Activated CD4-positive, alpha-beta memory T cell treated with anti-CD3 and anti-CD28 coated beads for 36 hours (primary cell): Measurements from ENCODE around the gene MAP3K12. TPM values are rescaled to one million over a fixed set of nuclear protein-coding genes. Genes with fewer than 3 reads are reported as not detected.

ENCODE experiments used
- CTCF ChIA-PET: fragments of 350-600 bp; sonication (Branson Sonifier 250); formaldehyde crosslinking; loops from one replicate; lab custom pipeline; 2021; ENCODE audit warnings: antibody characterized with exemption, inconsistent platforms; lab: Charles Lee
- POLR2A ChIA-PET: fragments of 350-600 bp; sonication (Branson Sonifier 250); formaldehyde crosslinking; loops from one replicate; lab custom pipeline; 2021; ENCODE audit warnings: antibody characterized with exemption; lab: Charles Lee
- DNase-seq: peaks from one replicate; pipeline ENCODE4 v3.0.0-alpha.2; 2020
- H3K27ac Mint-ChIP-seq: one replicate; pipeline ENCODE4 v1.8.0; 2021; ENCODE audit warnings: mixed read lengths
- H3K27me3 Mint-ChIP-seq: one replicate; pipeline ENCODE4 v1.8.0; 2021; ENCODE audit warnings: mixed read lengths
- H3K36me3 Mint-ChIP-seq: one replicate; pipeline ENCODE4 v1.8.0; 2021; ENCODE audit warnings: mixed read lengths
- H3K4me1 Mint-ChIP-seq: one replicate; pipeline ENCODE4 v1.8.0; 2021; ENCODE audit warnings: low read depth, mixed read lengths
- H3K4me3 Mint-ChIP-seq: one replicate; pipeline ENCODE4 v1.8.0; 2021; ENCODE audit warnings: mild to moderate bottlenecking, mixed read lengths
- H3K9me3 Mint-ChIP-seq: one replicate; pipeline ENCODE4 v1.8.0; 2021; ENCODE audit warnings: mixed read lengths
- intact Hi-C: fragments of 100-400 bp; cut with micrococcal nuclease; formaldehyde crosslinking; loops from one replicate; pipeline ENCODE4 v1.15.1; 2023
- total RNA-seq, 2 experiments: library from RNA; stranded (reverse); gene quantifications; one replicate each; pipeline ENCODE4 v1.2.3, GENCODE V29; 2021

MAP3K12 gene
- total RNA-seq, 2 experiments from 2014 or later: 13.0 to 14.7 TPM

GRCh38 chr12:53465679-53466078 lies 33.6 kb downstream of the MAP3K12 start:
- H3K27me3 Mint-ChIP-seq: no peaks in the 10 kb centered on the region
- no peak for DNase-seq
- no peak overlapping the region for H3K4me3 Mint-ChIP-seq
- H3K9me3 Mint-ChIP-seq: no peaks in the 10 kb centered on the region
- peaks cover 77% of the 10 kb centered on the region for H3K36me3 Mint-ChIP-seq
- intact Hi-C loops: no loop called here
- POLR2A ChIA-PET: interaction anchor here (1.3 to 2.5 kb wide), 3 partner anchors 8 to 18 kb away, joined by 3 to 16 read pairs (median 4); no protein-coding TSS in a partner anchor
- CTCF ChIA-PET: interaction anchor here (0.6 to 1.7 kb wide), 2 partner anchors 11 to 141 kb away, joined by 3 to 8 read pairs; no protein-coding TSS in a partner anchor
- H3K27ac Mint-ChIP-seq: peak overlapping the region; percentile 40
- H3K4me1 Mint-ChIP-seq: peaks cover 32% of the 10 kb centered on the region

- Mint-ChIP-seq H3K27ac (peak overlapping the region; percentile 49), H3K9me3 (no peaks in the 10 kb centered on the region), H3K27me3 (no peaks in the 10 kb centered on the region), H3K4me1 (peaks cover 38% of the 10 kb centered on the region), H3K36me3 (peaks cover 81% of the 10 kb centered on the region), H3K4me3 (no peak overlapping the region)
- no peak for DNase-seq
- CTCF ChIA-PET: interaction anchor here (1.2 to 1.7 kb wide), 4 partner anchors 10 to 12 kb away, joined by 3 to 8 read pairs (median 4); no protein-coding TSS in a partner anchor
- intact Hi-C loops: no loop called here
- POLR2A ChIA-PET: interaction anchor here (1.1 to 2.5 kb wide), 3 partner anchors 9 to 13 kb away, joined by 4 to 16 read pairs (median 7); no protein-coding TSS in a partner anchor
Observed at GRCh38 chr12:53464685-53465418, 34.4 kb downstream of the MAP3K12 start.

- ChIA-PET POLR2A (interaction anchor here (1.1 to 2.5 kb wide), 3 partner anchors 9 to 10 kb away, joined by 3 to 16 read pairs (median 7); no protein-coding TSS in a partner anchor), CTCF (interaction anchor here (0.9 to 1.3 kb wide), 4 partner anchors 10 to 45 kb away, joined by 3 to 4 read pairs (median 4); no protein-coding TSS in a partner anchor)
- H3K27me3 Mint-ChIP-seq: no peaks in the 10 kb centered on the region
- H3K4me1 Mint-ChIP-seq: peaks cover 43% of the 10 kb centered on the region
- no peaks in the 10 kb centered on the region for H3K9me3 Mint-ChIP-seq
- DNase-seq: no peak
- peaks cover 83% of the 10 kb centered on the region for H3K36me3 Mint-ChIP-seq
- peak overlapping the region; percentile 42 for H3K27ac Mint-ChIP-seq
- H3K4me3 Mint-ChIP-seq: no peak overlapping the region
- intact Hi-C loops: no loop called here
Observed at GRCh38 chr12:53463802-53464560, 35.3 kb downstream of the MAP3K12 start.

GRCh38 chr12:53462935-53463334 lies 36.3 kb downstream of the MAP3K12 start:
- H3K36me3 Mint-ChIP-seq: peaks cover 83% of the 10 kb centered on the region
- ChIA-PET POLR2A (interaction anchor here (1.2 kb wide), 1 partner anchor 11 kb away, joined by 3 read pairs; no protein-coding TSS in a partner anchor), CTCF (interaction anchor here (1.0 kb wide), 1 partner anchor 45 kb away, joined by 3 read pairs; no protein-coding TSS in a partner anchor)
- no peak overlapping the region for H3K4me3 Mint-ChIP-seq
- DNase-seq: no peak
- intact Hi-C loops: no loop called here
- H3K27me3 Mint-ChIP-seq: no peaks in the 10 kb centered on the region
- no peaks in the 10 kb centered on the region for H3K9me3 Mint-ChIP-seq
- peaks cover 46% of the 10 kb centered on the region for H3K4me1 Mint-ChIP-seq
- no peak overlapping the region for H3K27ac Mint-ChIP-seq

GRCh38 chr12:53461591-53461990 lies 37.7 kb downstream of the MAP3K12 start:
- Mint-ChIP-seq H3K27me3 (no peaks in the 10 kb centered on the region), H3K27ac (no peak overlapping the region), H3K9me3 (no peaks in the 10 kb centered on the region), H3K4me1 (peaks cover 43% of the 10 kb centered on the region), H3K36me3 (peaks cover 74% of the 10 kb centered on the region), H3K4me3 (no peak overlapping the region)
- CTCF ChIA-PET: interaction anchor here (1.0 kb wide), 1 partner anchor 47 kb away, joined by 4 read pairs; no protein-coding TSS in a partner anchor
- intact Hi-C loops: no loop called here
- no peak for DNase-seq
- POLR2A ChIA-PET: no interaction called here

GRCh38 chr12:53461059-53461458 lies 38.2 kb downstream of the MAP3K12 start:
- no peak for DNase-seq
- peaks cover 73% of the 10 kb centered on the region for H3K36me3 Mint-ChIP-seq
- H3K27me3 Mint-ChIP-seq: no peaks in the 10 kb centered on the region
- H3K9me3 Mint-ChIP-seq: no peaks in the 10 kb centered on the region
- peak overlapping the region; percentile 7 for H3K27ac Mint-ChIP-seq
- CTCF ChIA-PET: interaction anchor here (1.0 kb wide), 1 partner anchor 48 kb away, joined by 4 read pairs; no protein-coding TSS in a partner anchor
- POLR2A ChIA-PET: no interaction called here
- H3K4me1 Mint-ChIP-seq: peaks cover 43% of the 10 kb centered on the region
- intact Hi-C loops: no loop called here
- no peak overlapping the region for H3K4me3 Mint-ChIP-seq

GRCh38 chr12:53459097-53459496 lies 40.2 kb downstream of the MAP3K12 start:
- Mint-ChIP-seq H3K4me3 (no peak overlapping the region), H3K27ac (peak overlapping the region; percentile 64), H3K36me3 (peaks cover 79% of the 10 kb centered on the region), H3K4me1 (peaks cover 47% of the 10 kb centered on the region), H3K9me3 (no peaks in the 10 kb centered on the region), H3K27me3 (no peaks in the 10 kb centered on the region)
- ChIA-PET POLR2A (interaction anchor here (0.6 to 2.8 kb wide), 4 partner anchors 9 to 24 kb away, joined by 3 to 14 read pairs (median 6); no protein-coding TSS in a partner anchor), CTCF (interaction anchor here (0.8 to 1.2 kb wide), 3 partner anchors 17 to 138 kb away, joined by 3 read pairs; no protein-coding TSS in a partner anchor)
- intact Hi-C loops: no loop called here
- no peak for DNase-seq

GRCh38 chr12:53456654-53457366 lies 42.4 kb downstream of the MAP3K12 start:
- H3K27me3 Mint-ChIP-seq: no peaks in the 10 kb centered on the region
- intact Hi-C loops: no loop called here
- CTCF ChIA-PET: no interaction called here
- DNase-seq: no peak
- peaks cover 76% of the 10 kb centered on the region for H3K36me3 Mint-ChIP-seq
- H3K4me1 Mint-ChIP-seq: peaks cover 40% of the 10 kb centered on the region
- no peak overlapping the region for H3K27ac Mint-ChIP-seq
- H3K4me3 Mint-ChIP-seq: no peak overlapping the region
- no peaks in the 10 kb centered on the region for H3K9me3 Mint-ChIP-seq
- POLR2A ChIA-PET: interaction anchor here (2.8 kb wide), 1 partner anchor 17 kb away, joined by 14 read pairs; no protein-coding TSS in a partner anchor

GRCh38 chr12:53454707-53455106 lies 44.6 kb downstream of the MAP3K12 start:
- H3K27me3 Mint-ChIP-seq: no peaks in the 10 kb centered on the region
- DNase-seq: no peak
- H3K4me1 Mint-ChIP-seq: peaks cover 30% of the 10 kb centered on the region
- CTCF ChIA-PET: interaction anchor here (0.8 to 4.0 kb wide), 3 partner anchors 22 to 54 kb away, joined by 3 to 13 read pairs (median 4); no protein-coding TSS in a partner anchor
- peak overlapping the region; percentile 94 for H3K4me3 Mint-ChIP-seq
- H3K36me3 Mint-ChIP-seq: peaks cover 57% of the 10 kb centered on the region
- POLR2A ChIA-PET: interaction anchor here (0.6 to 4.0 kb wide), 5 partner anchors 10 to 24 kb away, joined by 3 to 53 read pairs (median 4); no protein-coding TSS in a partner anchor
- intact Hi-C loops: loop anchor here (5.0 kb wide), 2 partner anchors 223 to 232 kb away; partner anchors contain the start of gene ATP5MC2
- no peaks in the 10 kb centered on the region for H3K9me3 Mint-ChIP-seq
- H3K27ac Mint-ChIP-seq: peak overlapping the region; percentile 98

- POLR2A ChIA-PET: interaction anchor here (0.8 to 4.0 kb wide), 4 partner anchors 10 to 38 kb away, joined by 3 to 53 read pairs (median 5); no protein-coding TSS in a partner anchor
- CTCF ChIA-PET: interaction anchor here (0.8 to 4.0 kb wide), 4 partner anchors 23 to 102 kb away, joined by 3 to 13 read pairs (median 4); no protein-coding TSS in a partner anchor
- intact Hi-C loops: loop anchor here (2.0 to 5.0 kb wide), 3 partner anchors 21 to 232 kb away; partner anchors contain the start of gene ATP5MC2
- peak overlapping the region; percentile 94 for H3K4me3 Mint-ChIP-seq
- H3K4me1 Mint-ChIP-seq: peaks cover 27% of the 10 kb centered on the region
- H3K27me3 Mint-ChIP-seq: no peaks in the 10 kb centered on the region
- H3K27ac Mint-ChIP-seq: peak overlapping the region; percentile 98
- DNase-seq: no peak
- no peaks in the 10 kb centered on the region for H3K9me3 Mint-ChIP-seq
- H3K36me3 Mint-ChIP-seq: peaks cover 54% of the 10 kb centered on the region
Observed at GRCh38 chr12:53453953-53454640, 45.2 kb downstream of the MAP3K12 start.
